ENCODE data around the gene CDH5. TPM values are rescaled to one million over a fixed set of nuclear protein-coding genes. Genes with fewer than 3 reads are reported as not detected.

CDH5 gene
- total RNA-seq, 1 donor from 2014 or later, result not detected

GRCh38 chr16:66425651-66426050 is 59.2 kb downstream of the CDH5 start:
- Mint-ChIP-seq H3K27me3 (ENCODE audit: low read depth) (peaks cover 79% of the 10 kb centered on the region), H3K36me3 (ENCODE audit: low read depth) (no peaks in the 10 kb centered on the region), H3K4me1 (ENCODE audit: low read depth) (no peaks in the 10 kb centered on the region), H3K9me3 (no peaks in the 10 kb centered on the region), H3K27ac (no peak overlapping the region), H3K4me3 (ENCODE audit: low read depth) (no peak overlapping the region)
- no peak for DNase-seq (ENCODE audit: low spot score)
- intact Hi-C loops (cut with micrococcal nuclease), result no loop called here

- H3K4me1 Mint-ChIP-seq (ENCODE audit: low read depth), result no peaks in the 10 kb centered on the region
- no peaks in the 10 kb centered on the region for H3K9me3 Mint-ChIP-seq
- DNase-seq (ENCODE audit: low spot score), result no peak
- intact Hi-C loops (cut with micrococcal nuclease), result no loop called here
- peaks cover 77% of the 10 kb centered on the region for H3K27me3 Mint-ChIP-seq (ENCODE audit: low read depth)
- H3K27ac Mint-ChIP-seq, result no peak overlapping the region
- no peak overlapping the region for H3K4me3 Mint-ChIP-seq (ENCODE audit: low read depth)
- H3K36me3 Mint-ChIP-seq (ENCODE audit: low read depth), result no peaks in the 10 kb centered on the region
Measured at GRCh38 chr16:66426112-66427035, 59.9 kb downstream of the CDH5 start.

GRCh38 chr16:66427036-66427860 is 60.8 kb downstream of the CDH5 start, which contains the start of gene BEAN1:
Gene BEAN1 (plus strand): TSS chr16:66427295. CDS start chr16:66437677, 10,382 bp downstream.
- no peak within 1 kb of the TSS for H3K27ac Mint-ChIP-seq
- intact Hi-C loops (cut with micrococcal nuclease), result no loop called here
- H3K4me1 Mint-ChIP-seq (ENCODE audit: low read depth), result no peaks in the 10 kb centered on the region
- H3K9me3 Mint-ChIP-seq, result no peaks in the 10 kb centered on the region
- peaks cover 83% of the 10 kb centered on the region for H3K27me3 Mint-ChIP-seq (ENCODE audit: low read depth)
- no peak for DNase-seq (ENCODE audit: low spot score)
- no peak within 1 kb of the TSS for H3K4me3 Mint-ChIP-seq (ENCODE audit: low read depth)
- H3K36me3 Mint-ChIP-seq (ENCODE audit: low read depth), result no peaks in the 10 kb centered on the region

- intact Hi-C loops (cut with micrococcal nuclease), result no loop called here
- Mint-ChIP-seq H3K9me3 (no peaks in the 10 kb centered on the region), H3K27me3 (ENCODE audit: low read depth) (peaks cover 82% of the 10 kb centered on the region), H3K36me3 (ENCODE audit: low read depth) (no peaks in the 10 kb centered on the region), H3K4me1 (ENCODE audit: low read depth) (no peaks in the 10 kb centered on the region), H3K4me3 (ENCODE audit: low read depth) (no peak overlapping the region), H3K27ac (no peak overlapping the region)
- no peak for DNase-seq (ENCODE audit: low spot score)
Measured at GRCh38 chr16:66427871-66428681, 61.6 kb downstream of the CDH5 start.

- DNase-seq (ENCODE audit: low spot score), result no peak
- no peak overlapping the region for H3K4me3 Mint-ChIP-seq (ENCODE audit: low read depth)
- no peaks in the 10 kb centered on the region for H3K36me3 Mint-ChIP-seq (ENCODE audit: low read depth)
- intact Hi-C loops (cut with micrococcal nuclease), result no loop called here
- H3K27me3 Mint-ChIP-seq (ENCODE audit: low read depth), result peaks cover 75% of the 10 kb centered on the region
- no peaks in the 10 kb centered on the region for H3K9me3 Mint-ChIP-seq
- no peaks in the 10 kb centered on the region for H3K4me1 Mint-ChIP-seq (ENCODE audit: low read depth)
- H3K27ac Mint-ChIP-seq, result no peak overlapping the region
Measured at GRCh38 chr16:66428682-66429251, 62.3 kb downstream of the CDH5 start.

- H3K27ac Mint-ChIP-seq, result no peak overlapping the region
- no peaks in the 10 kb centered on the region for H3K4me1 Mint-ChIP-seq (ENCODE audit: low read depth)
- H3K36me3 Mint-ChIP-seq (ENCODE audit: low read depth), result no peaks in the 10 kb centered on the region
- no peak for DNase-seq (ENCODE audit: low spot score)
- intact Hi-C loops (cut with micrococcal nuclease), result no loop called here
- peaks cover 68% of the 10 kb centered on the region for H3K27me3 Mint-ChIP-seq (ENCODE audit: low read depth)
- H3K4me3 Mint-ChIP-seq (ENCODE audit: low read depth), result no peak overlapping the region
- no peaks in the 10 kb centered on the region for H3K9me3 Mint-ChIP-seq
Measured at GRCh38 chr16:66429290-66429962, 62.9 kb downstream of the CDH5 start.

- Mint-ChIP-seq H3K4me3 (ENCODE audit: low read depth) (no peak overlapping the region), H3K9me3 (no peaks in the 10 kb centered on the region), H3K4me1 (ENCODE audit: low read depth) (no peaks in the 10 kb centered on the region), H3K36me3 (ENCODE audit: low read depth) (no peaks in the 10 kb centered on the region), H3K27me3 (ENCODE audit: low read depth) (peaks cover 60% of the 10 kb centered on the region), H3K27ac (no peak overlapping the region)
- intact Hi-C loops (cut with micrococcal nuclease), result no loop called here
- no peak for DNase-seq (ENCODE audit: low spot score)
Measured at GRCh38 chr16:66430214-66430613, 63.7 kb downstream of the CDH5 start.

GRCh38 chr16:66431760-66432159 is 65.3 kb downstream of the CDH5 start:
- Mint-ChIP-seq H3K36me3 (ENCODE audit: low read depth) (no peaks in the 10 kb centered on the region), H3K9me3 (no peaks in the 10 kb centered on the region), H3K4me3 (ENCODE audit: low read depth) (no peak overlapping the region), H3K27me3 (ENCODE audit: low read depth) (peaks cover 49% of the 10 kb centered on the region), H3K4me1 (ENCODE audit: low read depth) (no peaks in the 10 kb centered on the region), H3K27ac (no peak overlapping the region)
- DNase-seq (ENCODE audit: low spot score), result no peak
- intact Hi-C loops (cut with micrococcal nuclease), result no loop called here

GRCh38 chr16:66432429-66432828 is 65.9 kb downstream of the CDH5 start:
- Mint-ChIP-seq H3K4me1 (ENCODE audit: low read depth) (no peaks in the 10 kb centered on the region), H3K4me3 (ENCODE audit: low read depth) (no peak overlapping the region), H3K9me3 (no peaks in the 10 kb centered on the region), H3K36me3 (ENCODE audit: low read depth) (no peaks in the 10 kb centered on the region), H3K27me3 (ENCODE audit: low read depth) (peaks cover 49% of the 10 kb centered on the region), H3K27ac (no peak overlapping the region)
- no peak for DNase-seq (ENCODE audit: low spot score)
- intact Hi-C loops (cut with micrococcal nuclease), result no loop called here

- Mint-ChIP-seq H3K27ac (no peak overlapping the region), H3K27me3 (ENCODE audit: low read depth) (peaks cover 28% of the 10 kb centered on the region), H3K36me3 (ENCODE audit: low read depth) (no peaks in the 10 kb centered on the region), H3K4me1 (ENCODE audit: low read depth) (no peaks in the 10 kb centered on the region), H3K9me3 (no peaks in the 10 kb centered on the region), H3K4me3 (ENCODE audit: low read depth) (no peak overlapping the region)
- no peak for DNase-seq (ENCODE audit: low spot score)
- intact Hi-C loops (cut with micrococcal nuclease), result no loop called here
Measured at GRCh38 chr16:66434619-66435430, 68.3 kb downstream of the CDH5 start.

GRCh38 chr16:66435896-66436295 is 69.4 kb downstream of the CDH5 start:
- intact Hi-C loops (cut with micrococcal nuclease), result no loop called here
- Mint-ChIP-seq H3K9me3 (no peaks in the 10 kb centered on the region), H3K27me3 (ENCODE audit: low read depth) (peaks cover 19% of the 10 kb centered on the region)

More at GRCh38 chr16:66435896-66436295, 69.4 kb downstream of the CDH5 start:
- Mint-ChIP-seq H3K4me3 (ENCODE audit: low read depth) (no peak overlapping the region), H3K27ac (no peak overlapping the region), H3K4me1 (ENCODE audit: low read depth) (no peaks in the 10 kb centered on the region), H3K36me3 (ENCODE audit: low read depth) (no peaks in the 10 kb centered on the region)
- no peak for DNase-seq (ENCODE audit: low spot score)
